22Rv1 (cell line): ENCODE data around the gene C1QTNF8.

Source experiments
- H3K27ac ChIP-seq: fragments of 450-650 bp; 2 replicates; pipeline ENCODE4 v1.5.1; 2017
- ZFX ChIP-seq: fragments of 450-650 bp; IDR thresholded peaks from 2 replicates; pipeline ENCODE4 v1.6.1; 2017; ENCODE audit warnings: antibody characterized with exemption, borderline replicate concordance
- TF ChIP-seq, protein P1 (sequence below): fragments of 450-650 bp; IDR thresholded peaks from 2 replicates; pipeline ENCODE4 v1.5.1; 2017; ENCODE audit warnings: mild to moderate bottlenecking

The C1QTNF8 gene

DNA sequence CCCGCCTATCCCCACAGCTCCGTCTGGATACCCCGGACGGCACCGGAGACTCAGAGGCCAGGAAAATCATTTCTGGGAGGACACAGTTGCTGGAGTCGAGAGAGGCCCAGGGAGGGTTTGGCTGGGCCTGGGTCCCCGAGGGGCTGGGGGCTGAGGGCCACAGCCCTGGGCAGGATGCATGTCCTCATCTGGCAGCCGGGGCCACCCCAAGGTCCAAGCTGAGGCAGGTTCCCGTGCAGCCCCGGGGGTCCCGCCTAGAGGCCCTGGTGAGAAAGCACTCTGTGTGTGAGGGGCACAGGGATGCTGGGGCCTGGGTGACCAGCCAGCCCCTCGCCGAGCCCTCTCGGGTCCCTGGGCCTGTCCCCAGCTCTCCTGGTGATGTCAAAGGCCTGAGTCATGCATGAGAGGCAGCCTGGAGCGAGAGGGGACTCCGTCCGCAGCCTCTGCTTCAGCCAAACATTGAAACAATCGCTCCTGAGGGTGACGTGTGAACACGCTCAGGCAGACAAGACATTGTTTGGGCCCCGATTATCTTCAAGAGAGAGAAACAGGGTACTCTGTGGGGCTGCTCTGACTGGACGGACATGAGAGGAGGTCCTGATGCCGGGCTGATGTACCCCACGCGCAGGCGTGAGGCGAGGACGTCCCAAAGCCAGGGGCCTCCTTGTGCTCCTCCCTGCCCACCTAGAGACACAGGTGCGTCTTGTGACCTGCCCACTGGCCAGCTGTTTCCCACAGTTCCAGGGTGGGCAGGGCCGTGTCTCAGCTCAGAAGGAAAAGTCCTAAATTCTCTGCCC is 25.8 kb upstream of the C1QTNF8 start:
- TF ChIP-seq, protein P1, sequence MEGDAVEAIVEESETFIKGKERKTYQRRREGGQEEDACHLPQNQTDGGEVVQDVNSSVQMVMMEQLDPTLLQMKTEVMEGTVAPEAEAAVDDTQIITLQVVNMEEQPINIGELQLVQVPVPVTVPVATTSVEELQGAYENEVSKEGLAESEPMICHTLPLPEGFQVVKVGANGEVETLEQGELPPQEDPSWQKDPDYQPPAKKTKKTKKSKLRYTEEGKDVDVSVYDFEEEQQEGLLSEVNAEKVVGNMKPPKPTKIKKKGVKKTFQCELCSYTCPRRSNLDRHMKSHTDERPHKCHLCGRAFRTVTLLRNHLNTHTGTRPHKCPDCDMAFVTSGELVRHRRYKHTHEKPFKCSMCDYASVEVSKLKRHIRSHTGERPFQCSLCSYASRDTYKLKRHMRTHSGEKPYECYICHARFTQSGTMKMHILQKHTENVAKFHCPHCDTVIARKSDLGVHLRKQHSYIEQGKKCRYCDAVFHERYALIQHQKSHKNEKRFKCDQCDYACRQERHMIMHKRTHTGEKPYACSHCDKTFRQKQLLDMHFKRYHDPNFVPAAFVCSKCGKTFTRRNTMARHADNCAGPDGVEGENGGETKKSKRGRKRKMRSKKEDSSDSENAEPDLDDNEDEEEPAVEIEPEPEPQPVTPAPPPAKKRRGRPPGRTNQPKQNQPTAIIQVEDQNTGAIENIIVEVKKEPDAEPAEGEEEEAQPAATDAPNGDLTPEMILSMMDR: no peak
- TF ChIP-seq ZFX: no peak
- no peak overlapping the region for H3K27ac ChIP-seq

DNA sequence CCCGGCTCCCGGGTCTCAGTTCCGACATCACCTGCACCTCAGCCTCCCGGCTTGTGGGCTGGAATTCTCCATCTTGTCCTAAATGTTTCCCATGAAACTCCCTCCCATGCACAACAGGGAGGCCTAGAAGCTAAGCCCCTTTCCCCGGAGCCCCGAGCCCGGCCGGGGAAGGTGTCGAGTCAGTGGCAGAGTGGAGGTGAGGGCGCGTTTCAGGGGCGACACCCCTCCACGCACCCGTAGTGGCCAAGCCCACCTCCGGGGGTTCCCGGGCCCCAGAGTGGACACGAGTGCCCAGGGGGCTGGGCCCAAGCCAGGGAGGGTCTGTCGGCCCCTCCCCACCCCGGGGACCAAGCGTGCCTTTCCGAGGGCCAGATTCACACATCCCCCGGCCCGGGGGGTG is 25.0 kb upstream of the C1QTNF8 start:
- TF ChIP-seq, protein P1: no peak
- TF ChIP-seq ZFX: no peak
- no peak overlapping the region for H3K27ac ChIP-seq

- TF ChIP-seq, protein P1: no peak
- TF ChIP-seq ZFX: no peak
- no peak overlapping the region for H3K27ac ChIP-seq
Observed at GRCh38 chr16:1120577-1120941, 24.5 kb upstream of the C1QTNF8 start.

GRCh38 chr16:1119766-1120576 is 23.9 kb upstream of the C1QTNF8 start:
- H3K27ac ChIP-seq: no peak overlapping the region
- TF ChIP-seq, protein P1: no peak
- no peak for TF ChIP-seq ZFX

DNA sequence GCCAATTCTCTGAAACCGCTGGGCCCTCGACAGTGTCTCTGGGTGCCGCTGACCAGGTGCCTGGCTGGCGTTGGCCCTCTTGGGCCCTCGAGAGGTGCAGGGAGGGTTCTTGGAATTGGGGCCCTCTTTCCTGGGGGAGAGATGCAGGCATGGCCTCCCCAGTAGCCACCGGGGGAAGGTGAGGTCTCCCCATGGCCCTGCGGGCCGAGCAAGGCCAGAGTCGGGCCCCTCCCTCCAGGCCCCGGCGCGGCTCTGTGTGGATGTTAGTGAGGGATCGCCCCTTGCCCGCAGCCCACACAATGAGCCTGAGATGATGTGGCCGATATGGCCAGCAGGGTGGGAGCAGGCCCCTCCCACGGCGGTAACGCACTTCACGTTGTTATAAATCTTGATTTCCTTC is 23.1 kb upstream of the C1QTNF8 start:
- H3K27ac ChIP-seq: no peak overlapping the region
- no peak for TF ChIP-seq ZFX
- TF ChIP-seq, protein P1: no peak

DNA sequence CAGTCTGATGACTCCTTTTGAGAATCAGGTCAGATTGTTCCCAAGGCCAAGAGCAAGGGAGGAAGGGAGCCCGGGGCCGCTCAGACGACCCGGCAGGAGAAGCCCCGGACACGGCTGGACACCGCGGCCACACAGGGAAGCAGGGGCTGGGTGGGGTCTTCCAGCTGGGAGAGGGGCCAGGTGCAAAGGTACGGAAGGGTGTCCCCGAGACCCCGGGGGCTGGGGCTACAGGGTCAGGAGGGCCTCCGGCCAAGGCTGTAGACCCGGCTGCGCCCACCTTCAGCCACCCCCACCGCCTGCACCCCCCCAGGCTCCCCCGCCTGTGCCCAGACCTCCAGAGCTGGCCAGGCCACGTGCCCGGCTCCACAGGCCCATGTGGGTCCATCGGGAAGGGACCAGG is 21.9 kb upstream of the C1QTNF8 start:
- H3K27ac ChIP-seq: no peak overlapping the region

More for the DNA sequence above, 21.9 kb upstream of the C1QTNF8 start:
- TF ChIP-seq, protein P1: no peak
- no peak for TF ChIP-seq ZFX
